ENCODE measurements around the gene DUS1L. TPM values are rescaled to one million over a fixed set of nuclear protein-coding genes. Genes with fewer than 3 reads are reported as not detected.

DUS1L gene
- total RNA-seq, 2 experiments from 2014 or later, result 118 to 131 TPM

GRCh38 chr17:82055023-82055964 is 10.3 kb downstream of the DUS1L start:
- DNase-seq, result no peak
- H3K27me3 Mint-ChIP-seq, result no peaks in the 10 kb centered on the region
- no peak overlapping the region for H3K4me3 Mint-ChIP-seq
- no peaks in the 10 kb centered on the region for H3K9me3 Mint-ChIP-seq
- H3K4me1 Mint-ChIP-seq (ENCODE audit: low read depth), result peaks cover 17% of the 10 kb centered on the region
- peaks cover 8% of the 10 kb centered on the region for H3K36me3 Mint-ChIP-seq
- intact Hi-C loops (cut with micrococcal nuclease), result no loop called here
- ChIA-PET POLR2A (no interaction called here), CTCF (interaction anchor here (0.6 to 1.3 kb wide), 2 partner anchors 18 to 96 kb away, joined by 3 to 4 read pairs; partner anchors contain the start of gene DCXR)
- no peak overlapping the region for H3K27ac Mint-ChIP-seq

- Mint-ChIP-seq H3K4me1 (ENCODE audit: low read depth) (peaks cover 21% of the 10 kb centered on the region), H3K4me3 (no peak overlapping the region), H3K27ac (no peak overlapping the region), H3K9me3 (no peaks in the 10 kb centered on the region), H3K36me3 (peaks cover 8% of the 10 kb centered on the region), H3K27me3 (no peaks in the 10 kb centered on the region)
- no peak for DNase-seq
- intact Hi-C loops (cut with micrococcal nuclease), result no loop called here
- POLR2A ChIA-PET, result no interaction called here
- CTCF ChIA-PET, result interaction anchor here (0.6 to 1.3 kb wide), 3 partner anchors 17 to 95 kb away, joined by 3 to 4 read pairs (median 4); partner anchors contain the start of gene DCXR
Observed at GRCh38 chr17:82054351-82055022, 11.1 kb downstream of the DUS1L start.

GRCh38 chr17:82053556-82054263 is 11.9 kb downstream of the DUS1L start:
- H3K27ac Mint-ChIP-seq, result no peak overlapping the region
- peaks cover 21% of the 10 kb centered on the region for H3K4me1 Mint-ChIP-seq (ENCODE audit: low read depth)
- no peak for DNase-seq
- H3K27me3 Mint-ChIP-seq, result no peaks in the 10 kb centered on the region
- H3K4me3 Mint-ChIP-seq, result peak overlapping the region; percentile 82
- POLR2A ChIA-PET, result interaction anchor here (0.5 to 3.0 kb wide), 2 partner anchors 16 to 105 kb away, joined by 3 to 9 read pairs; partner anchors contain the start of gene DCXR
- no peaks in the 10 kb centered on the region for H3K9me3 Mint-ChIP-seq
- intact Hi-C loops (cut with micrococcal nuclease), result no loop called here
- peaks cover 8% of the 10 kb centered on the region for H3K36me3 Mint-ChIP-seq
- CTCF ChIA-PET, result interaction anchor here (0.9 to 1.1 kb wide), 2 partner anchors 16 to 94 kb away, joined by 3 to 4 read pairs; partner anchors contain the start of gene DCXR

GRCh38 chr17:82053130-82053529 is 12.5 kb downstream of the DUS1L start:
- H3K4me1 Mint-ChIP-seq (ENCODE audit: low read depth), result peaks cover 21% of the 10 kb centered on the region
- POLR2A ChIA-PET, result interaction anchor here (0.5 to 3.0 kb wide), 2 partner anchors 15 to 105 kb away, joined by 3 to 9 read pairs; partner anchors contain the start of gene DCXR

GRCh38 chr17:82052638-82053059 is 13.0 kb downstream of the DUS1L start:
- peak overlapping the region; percentile 82 for H3K4me3 Mint-ChIP-seq
- CTCF ChIA-PET, result interaction anchor here (1.0 to 1.5 kb wide), 2 partner anchors 22 to 93 kb away, joined by 4 to 6 read pairs; partner anchors contain the start of gene RAC3
- peaks cover 3% of the 10 kb centered on the region for H3K36me3 Mint-ChIP-seq
- intact Hi-C loops (cut with micrococcal nuclease), result no loop called here
- H3K4me1 Mint-ChIP-seq (ENCODE audit: low read depth), result peaks cover 21% of the 10 kb centered on the region
- H3K9me3 Mint-ChIP-seq, result no peaks in the 10 kb centered on the region
- DNase-seq, result no peak
- no peaks in the 10 kb centered on the region for H3K27me3 Mint-ChIP-seq
- H3K27ac Mint-ChIP-seq, result no peak overlapping the region
- POLR2A ChIA-PET, result interaction anchor here (1.0 to 3.0 kb wide), 2 partner anchors 11 to 15 kb away, joined by 3 to 9 read pairs; partner anchors contain the start of gene DCXR

More at GRCh38 chr17:82053130-82053529, 12.5 kb downstream of the DUS1L start:
- intact Hi-C loops (cut with micrococcal nuclease), result no loop called here
- Mint-ChIP-seq H3K4me3 (peak overlapping the region; percentile 82), H3K27ac (no peak overlapping the region), H3K27me3 (no peaks in the 10 kb centered on the region), H3K36me3 (peaks cover 8% of the 10 kb centered on the region), H3K9me3 (no peaks in the 10 kb centered on the region)
- DNase-seq, result no peak
- CTCF ChIA-PET, result interaction anchor here (1.1 to 1.5 kb wide), 2 partner anchors 22 to 94 kb away, joined by 3 to 6 read pairs; partner anchors contain the start of gene RAC3

- Mint-ChIP-seq H3K4me3 (peak within 1 kb of the TSS; percentile 83), H3K27me3 (no peaks in the 10 kb centered on the region), H3K27ac (no peak within 1 kb of the TSS), H3K36me3 (peaks cover 2% of the 10 kb centered on the region), H3K4me1 (ENCODE audit: low read depth) (peaks cover 21% of the 10 kb centered on the region), H3K9me3 (no peaks in the 10 kb centered on the region)
- peak; percentile 86 for DNase-seq
- POLR2A ChIA-PET, result interaction anchor here (1.0 to 3.0 kb wide), 3 partner anchors 12 to 46 kb away, joined by 3 to 9 read pairs (median 4); partner anchors contain the start of genes DCXR and FASN
- intact Hi-C loops (cut with micrococcal nuclease), result no loop called here
- CTCF ChIA-PET, result interaction anchor here (1.0 to 1.5 kb wide), 2 partner anchors 21 to 92 kb away, joined by 4 to 6 read pairs; partner anchors contain the start of gene RAC3
Observed at GRCh38 chr17:82051776-82052637, 13.6 kb downstream of the DUS1L start, which contains the start of the genes GPS1 and RFNG. TSS of gene GPS1 (plus strand) at chr17:82051898. CDS start at chr17:82051932, 34 bp downstream. TSS of gene RFNG (minus strand) at chr17:82051811. CDS start at chr17:82051766, 45 bp downstream.

- DNase-seq, result no peak
- Mint-ChIP-seq H3K27ac (no peak overlapping the region), H3K36me3 (peaks cover 2% of the 10 kb centered on the region), H3K4me1 (ENCODE audit: low read depth) (peaks cover 21% of the 10 kb centered on the region), H3K27me3 (no peaks in the 10 kb centered on the region), H3K4me3 (peak overlapping the region; percentile 83), H3K9me3 (no peaks in the 10 kb centered on the region)
- CTCF ChIA-PET, result interaction anchor here (1.2 to 1.7 kb wide), 4 partner anchors 13 to 92 kb away, joined by 3 to 10 read pairs (median 6); partner anchors contain the start of gene DCXR
- intact Hi-C loops (cut with micrococcal nuclease), result no loop called here
- POLR2A ChIA-PET, result interaction anchor here (0.8 to 3.0 kb wide), 4 partner anchors 13 to 47 kb away, joined by 4 to 9 read pairs (median 4); partner anchors contain the start of genes DCXR, DUS1L and FASN
Observed at GRCh38 chr17:82050761-82051641, 14.6 kb downstream of the DUS1L start.

- POLR2A ChIA-PET, result interaction anchor here (0.8 to 1.7 kb wide), 3 partner anchors 12 to 48 kb away, joined by 4 to 5 read pairs (median 4); partner anchors contain the start of genes DCXR, DUS1L and FASN
- H3K27me3 Mint-ChIP-seq, result no peaks in the 10 kb centered on the region
- peaks cover 21% of the 10 kb centered on the region for H3K4me1 Mint-ChIP-seq (ENCODE audit: low read depth)
- peak overlapping the region; percentile 83 for H3K4me3 Mint-ChIP-seq
- CTCF ChIA-PET, result interaction anchor here (1.2 to 1.7 kb wide), 4 partner anchors 13 to 91 kb away, joined by 3 to 10 read pairs (median 6); partner anchors contain the start of gene DCXR
- no peak for DNase-seq
- H3K9me3 Mint-ChIP-seq, result no peaks in the 10 kb centered on the region
- intact Hi-C loops (cut with micrococcal nuclease), result no loop called here
- H3K27ac Mint-ChIP-seq, result no peak overlapping the region
- peaks cover 2% of the 10 kb centered on the region for H3K36me3 Mint-ChIP-seq
Observed at GRCh38 chr17:82050152-82050760, 15.3 kb downstream of the DUS1L start.

GRCh38 chr17:82049521-82049971 is 16.1 kb downstream of the DUS1L start:
- H3K9me3 Mint-ChIP-seq, result no peaks in the 10 kb centered on the region
- no peak for DNase-seq
- H3K4me1 Mint-ChIP-seq (ENCODE audit: low read depth), result peaks cover 21% of the 10 kb centered on the region
- peaks cover 2% of the 10 kb centered on the region for H3K36me3 Mint-ChIP-seq
- intact Hi-C loops (cut with micrococcal nuclease), result no loop called here
- no peaks in the 10 kb centered on the region for H3K27me3 Mint-ChIP-seq
- POLR2A ChIA-PET, result no interaction called here
- H3K4me3 Mint-ChIP-seq, result no peak overlapping the region
- CTCF ChIA-PET, result interaction anchor here (0.5 to 1.7 kb wide), 2 partner anchors 19 to 51 kb away, joined by 3 to 10 read pairs; no protein-coding TSS in a partner anchor
- H3K27ac Mint-ChIP-seq, result no peak overlapping the region
